Dermis microvascular lymphatic vessel endothelial cell (primary cell): ENCODE data around the gene PLCH1. TPM values are rescaled to one million over a fixed set of nuclear protein-coding genes. Genes with fewer than 3 reads are reported as not detected.
"Not testable (repeated sequence)": the region's sequence is repeated elsewhere in the genome, so short reads cannot be mapped to it uniquely, and the experiment has no call there.

Experiments used
- DNase-seq, 2 donors: peaks; one replicate each; pipeline versions ENCODE4 v3.0.0 to v3.0.0-alpha.2; 2010; ENCODE audit warnings: low read depth in 2 of 2
- total RNA-seq: library from RNA; depleted of rRNA; stranded (reverse); fragments of >200 nt; gene quantifications from 2 replicates; pipeline ENCODE4 v1.2.1, GENCODE V29; 2014

PLCH1 gene
- total RNA-seq, 1 donor from 2014 or later: under 0.01 TPM

- no peak for DNase-seq
These were observed 101.2 kb downstream of the PLCH1 start for GRCh38 chr3:155643581-155644165.

- no peak for DNase-seq
These were observed 102.9 kb downstream of the PLCH1 start for GRCh38 chr3:155641956-155642355.

GRCh38 chr3:155640098-155640497, 104.8 kb downstream of the PLCH1 start:
- no peak for DNase-seq

- DNase-seq: no peak
These were observed 105.3 kb downstream of the PLCH1 start for GRCh38 chr3:155639462-155640055.

- not testable (repeated sequence) for DNase-seq
These were observed 106.4 kb downstream of the PLCH1 start for GRCh38 chr3:155638461-155638860.

- no peak for DNase-seq
These were observed 107.3 kb downstream of the PLCH1 start for GRCh38 chr3:155637567-155637966.

GRCh38 chr3:155635056-155635455, 109.8 kb downstream of the PLCH1 start:
- no peak for DNase-seq

GRCh38 chr3:155634121-155634719, 110.7 kb downstream of the PLCH1 start:
- DNase-seq: no peak

GRCh38 chr3:155631323-155632019, 113.4 kb downstream of the PLCH1 start:
- DNase-seq: no peak

- no peak for DNase-seq
These were observed 115.3 kb downstream of the PLCH1 start for GRCh38 chr3:155629556-155629955.

- no peak for DNase-seq
These were observed 115.8 kb downstream of the PLCH1 start for GRCh38 chr3:155629056-155629455.

- DNase-seq: not testable (repeated sequence)
These were observed 122.2 kb downstream of the PLCH1 start for GRCh38 chr3:155622647-155623046.

GRCh38 chr3:155620552-155620951, 124.3 kb downstream of the PLCH1 start:
- not testable (repeated sequence) for DNase-seq

GRCh38 chr3:155619118-155619915, 125.6 kb downstream of the PLCH1 start:
- no peak for DNase-seq

GRCh38 chr3:155618543-155618942, 126.3 kb downstream of the PLCH1 start:
- no peak for DNase-seq

GRCh38 chr3:155617346-155617925, 127.4 kb downstream of the PLCH1 start:
- no peak for DNase-seq

GRCh38 chr3:155615141-155615540, 129.7 kb downstream of the PLCH1 start:
- DNase-seq: not testable (repeated sequence)

GRCh38 chr3:155614410-155614809, 130.5 kb downstream of the PLCH1 start:
- DNase-seq: not testable (repeated sequence)

GRCh38 chr3:155611456-155611855, 133.4 kb downstream of the PLCH1 start:
- no peak for DNase-seq

GRCh38 chr3:155609586-155609985, 135.3 kb downstream of the PLCH1 start:
- no peak for DNase-seq

- no peak for DNase-seq
These were observed 136.5 kb downstream of the PLCH1 start for GRCh38 chr3:155608228-155608920.
